H1 (cell line): ENCODE results near the gene AEBP1. TPM values are rescaled to one million over a fixed set of nuclear protein-coding genes. Genes with fewer than 3 reads are reported as not detected.
A peak's percentile ranks its signal among the peaks of the same experiment; 100 is the strongest.

Experiments
- CTCF ChIA-PET: fragments of 300-600 bp; sonication (Branson Sonifier 250); formaldehyde crosslinking; loops from one replicate; lab custom pipeline; 2021; ENCODE audit not compliant: partially characterized antibody; lab: Charles Lee
- POLR2A ChIA-PET: fragments of 300-600 bp; sonication (Branson Sonifier 250); formaldehyde crosslinking; loops from one replicate; lab custom pipeline; 2021; ENCODE audit warnings: inconsistent platforms; ENCODE audit not compliant: partially characterized antibody; lab: Charles Lee
- DNase-seq, 2 experiments: peaks; one replicate each; pipeline versions ENCODE4 v3.0.0 to v3.0.0-alpha.2; 2010 to 2022; ENCODE audit warnings: low spot score in 2 of 2, low read depth in 1 of 2, mixed read lengths in 1 of 2
- FAIRE-seq: peaks from 2 replicates; lab custom pipeline; 2011; peaks lifted over from hg19 to GRCh38; lab: Jason Lieb, UNC
- H2AFZ ChIP-seq: 2 replicates; pipeline ENCODE4 v1.8.1; 2012; ENCODE audit warnings: low read length, inconsistent platforms
- H2AK5ac ChIP-seq: 2 replicates; pipeline ENCODE4 v1.6.1; 2013; ENCODE audit warnings: low read depth, low read length
- H2BK120ac ChIP-seq: replicated peaks from 2 replicates; pipeline ENCODE3; 2013; ENCODE audit warnings: low read depth, low read length, inconsistent platforms
- H2BK12ac ChIP-seq: 2 replicates; pipeline ENCODE4 v1.6.1; 2013; ENCODE audit warnings: low read depth, low read length
- H2BK15ac ChIP-seq: 2 replicates; pipeline ENCODE4 v1.6.1; 2013; ENCODE audit warnings: low read length
- H2BK20ac ChIP-seq: 2 replicates; pipeline ENCODE4 v1.6.1; 2013; ENCODE audit warnings: low read length
- H2BK5ac ChIP-seq: 2 replicates; pipeline ENCODE4 v1.6.1; 2013; ENCODE audit warnings: low read depth, low read length
- H3K14ac ChIP-seq: 2 replicates; pipeline ENCODE4 v1.6.1; 2013; ENCODE audit warnings: inconsistent platforms; ENCODE audit not compliant: insufficient read length
- H3K18ac ChIP-seq: 2 replicates; pipeline ENCODE4 v1.6.1; 2013; ENCODE audit warnings: low read length; ENCODE audit errors: extremely low read depth
- H3K23ac ChIP-seq: 2 replicates; pipeline ENCODE4 v1.6.1; 2013; ENCODE audit warnings: inconsistent platforms; ENCODE audit not compliant: insufficient read length
- H3K23me2 ChIP-seq: 2 replicates; pipeline ENCODE4 v1.6.1; 2013; ENCODE audit warnings: low read depth, low read length
- H3K27ac ChIP-seq: 2 replicates; pipeline ENCODE4 v1.6.1; 2011; ENCODE audit warnings: low read depth, low read length, inconsistent platforms
- H3K27me3 ChIP-seq, 4 experiments: replicated peaks in 1 of 4; 1 replicate in 1 of 4; 2 replicates in 3 of 4; pipeline versions ENCODE4 v1.6.1 to v1.8.1; 2011 to 2013; ENCODE audit warnings: low read length in 3 of 4, mild to moderate bottlenecking in 3 of 4, inconsistent platforms in 2 of 4, mixed read lengths in 2 of 4, moderate library complexity in 1 of 4; ENCODE audit not compliant: control insufficient read depth in 3 of 4, insufficient read depth in 3 of 4; ENCODE audit errors: extremely low read depth in 1 of 4
- H3K36me3 ChIP-seq, 4 experiments: 2 replicates each; pipeline versions ENCODE4 v1.6.1 to v1.8.1; 2011 to 2013; ENCODE audit warnings: mild to moderate bottlenecking in 4 of 4, low read length in 3 of 4, moderate library complexity in 2 of 4, control low read depth in 1 of 4, inconsistent platforms in 1 of 4; ENCODE audit not compliant: insufficient read depth in 4 of 4, control insufficient read depth in 2 of 4
- H3K4ac ChIP-seq: replicated peaks from 2 replicates; pipeline ENCODE3; 2013; ENCODE audit warnings: low read length, low read depth, mixed read lengths, inconsistent platforms; ENCODE audit not compliant: insufficient read length
- H3K4me1 ChIP-seq, 4 experiments: replicated peaks in 1 of 4; 1 replicate in 1 of 4; 2 replicates in 3 of 4; pipeline versions ENCODE4 v1.6.1 to v1.8.1; 2011 to 2013; ENCODE audit warnings: low read length in 3 of 4, inconsistent platforms in 2 of 4, mixed read lengths in 1 of 4; ENCODE audit not compliant: insufficient read depth in 4 of 4, control insufficient read depth in 3 of 4
- H3K4me2 ChIP-seq, 2 experiments: 2 replicates each; pipeline versions ENCODE4 v1.6.1 to v1.8.1; 2011 to 2013; ENCODE audit warnings: low read depth in 2 of 2, low read length in 2 of 2, control low read depth in 1 of 2, inconsistent platforms in 1 of 2, mild to moderate bottlenecking in 1 of 2; ENCODE audit not compliant: insufficient read depth in 1 of 2
- H3K4me3 ChIP-seq, 4 experiments: fragments of 200-600, 300-600 bp in 1 of 4; sonication (generic), shearing (Covaris generic), sonication (Bioruptor Twin) in 1 of 4; 2 replicates each; pipeline versions ENCODE4 v1.5.1 to v1.8.1; 2011 to 2016; ENCODE audit warnings: low read length in 4 of 4, low read depth in 3 of 4, control low read depth in 2 of 4, inconsistent platforms in 2 of 4, mild to moderate bottlenecking in 2 of 4, mixed read lengths in 1 of 4, moderate library complexity in 1 of 4; ENCODE audit not compliant: insufficient read depth in 2 of 4; ENCODE audit errors: extremely low read depth in 1 of 4
- H3K56ac ChIP-seq: replicated peaks from 2 replicates; pipeline ENCODE3; 2013; ENCODE audit warnings: low read depth, mild to moderate bottlenecking, mixed read lengths, low read length, inconsistent platforms; ENCODE audit not compliant: insufficient read length
- H3K79me1 ChIP-seq: 2 replicates; pipeline ENCODE4 v1.6.1; 2013; ENCODE audit warnings: low read depth, low read length, control low read depth
- H3K79me2 ChIP-seq, 2 experiments: 2 replicates each; pipeline versions ENCODE4 v1.6.1 to v1.8.1; 2012 to 2013; ENCODE audit warnings: low read length in 2 of 2, mild to moderate bottlenecking in 2 of 2, inconsistent platforms in 1 of 2; ENCODE audit not compliant: insufficient read depth in 2 of 2, control insufficient read depth in 1 of 2
- H3K9ac ChIP-seq, 4 experiments: replicated peaks in 1 of 4; 1 replicate in 1 of 4; 2 replicates in 3 of 4; pipeline versions ENCODE4 v1.6.1 to v1.8.1; 2011 to 2013; ENCODE audit warnings: low read depth in 3 of 4, low read length in 3 of 4, control low read depth in 2 of 4, mild to moderate bottlenecking in 2 of 4, moderate library complexity in 2 of 4, inconsistent platforms in 1 of 4; ENCODE audit errors: extremely low read depth in 1 of 4
- H3K9me3 ChIP-seq, 2 experiments: 2 replicates each; pipeline versions ENCODE4 v1.6.1 to v1.8.1; 2012 to 2013; ENCODE audit warnings: mild to moderate bottlenecking in 2 of 2, moderate library complexity in 2 of 2, control low read depth in 1 of 2, inconsistent platforms in 1 of 2, low read depth in 1 of 2, low read length in 1 of 2, mixed read lengths in 1 of 2; ENCODE audit not compliant: insufficient read depth in 2 of 2
- H4K20me1 ChIP-seq, 2 experiments: replicated peaks in 1 of 2; 2 replicates each; pipeline versions ENCODE3 to v1.8.1; 2011 to 2013; ENCODE audit warnings: inconsistent platforms in 2 of 2, low read length in 2 of 2, mild to moderate bottlenecking in 1 of 2; ENCODE audit not compliant: insufficient read depth in 2 of 2, control insufficient read depth in 1 of 2
- H4K5ac ChIP-seq: 2 replicates; pipeline ENCODE4 v1.6.1; 2013; ENCODE audit warnings: low read length, low read depth, mixed read lengths, inconsistent platforms; ENCODE audit not compliant: insufficient read length
- H4K8ac ChIP-seq: 2 replicates; pipeline ENCODE4 v1.8.0; 2013; ENCODE audit warnings: mild to moderate bottlenecking, moderate library complexity, low read length, inconsistent platforms; ENCODE audit not compliant: insufficient read depth; ENCODE audit errors: extremely low read depth
- H4K91ac ChIP-seq: replicated peaks from 2 replicates; pipeline ENCODE3; 2013; ENCODE audit warnings: low read length, mixed read lengths, inconsistent platforms; ENCODE audit not compliant: insufficient read length
- CHD1 ChIP-seq: IDR thresholded peaks from 2 replicates; pipeline ENCODE4 v1.6.1; 2012; ENCODE audit warnings: low read depth, low read length, improper control_type of control experiment
- KDM4A ChIP-seq: IDR thresholded peaks from one replicate; pipeline ENCODE4 v1.7.1; 2012; ENCODE audit warnings: low read depth, mild to moderate bottlenecking, moderate library complexity, low read length, inconsistent platforms; ENCODE audit not compliant: severe bottlenecking
- RAD21 ChIP-seq, 2 experiments: IDR thresholded peaks in 1 of 2; conservative IDR thresholded peaks in 1 of 2; 2 replicates each; pipeline ENCODE4 v1.6.1; 2011; ENCODE audit warnings: low read depth in 2 of 2, low read length in 2 of 2, improper control_type of control experiment in 1 of 2, inconsistent platforms in 1 of 2, mild to moderate bottlenecking in 1 of 2, moderate library complexity in 1 of 2
- WGBS, 2 experiments: shearing (Covaris generic) in 1 of 2; methylation state at CpG; one replicate each; pipeline versions ENCODE4 v1.1.6 to v1.1.7; 2013 to 2015; ENCODE audit warnings: low lambda C conversion rate in 2 of 2, mixed read lengths in 2 of 2, inconsistent platforms in 1 of 2, low coverage in 1 of 2, missing lambda C conversion rate in 1 of 2; ENCODE audit not compliant: insufficient replicate concordance in 2 of 2, insufficient coverage in 1 of 2, insufficient read length in 1 of 2; ENCODE audit errors: extremely low coverage in 1 of 2, missing lambda C conversion rate in 1 of 2; 5-methylcytosine and 5-hydroxymethylcytosine counted together
- polyA plus RNA-seq, 7 experiments: library from polyadenylated mRNA; depleted of rRNA in 3 of 7; stranded (reverse) in 5 of 7; unstranded in 2 of 7; fragments of >200 nt in 5 of 7; fragments of 200-250 nt in 2 of 7; gene quantifications; 1 replicate in 5 of 7; 2 replicates in 1 of 7; 4 replicates in 1 of 7; pipeline versions ENCODE4 v1.2.1 to v1.2.3, GENCODE V29; 2011 to 2013; ENCODE audit warnings: missing spikeins in 2 of 7, mixed read lengths in 2 of 7
- total RNA-seq: library from RNA; stranded (reverse); fragmentation: NEBNext Ultra II Directional; extraction: Animal tissue kit (Norgen Biotek cat#: 25700); gene quantifications from 2 replicates; pipeline ENCODE4 v1.2.1, GENCODE V29; 2021
- TF ChIP-seq, protein P1 (sequence below), 3 experiments: IDR thresholded peaks; 1 replicate in 2 of 3; 2 replicates in 1 of 3; pipeline versions ENCODE4 v1.5.1 to v1.6.1; 2011; ENCODE audit warnings: low read length in 3 of 3, mild to moderate bottlenecking in 3 of 3, inconsistent platforms in 2 of 3, low read depth in 1 of 3, moderate library complexity in 1 of 3; ENCODE audit not compliant: insufficient read depth in 1 of 3; ENCODE audit errors: control extremely low read depth in 1 of 3
- TF ChIP-seq, protein P2 (sequence below): IDR thresholded peaks from 2 replicates; pipeline ENCODE4 v1.6.1; 2012; ENCODE audit warnings: low read length, inconsistent platforms

AEBP1 gene
- total and polyA plus RNA-seq, 2 of the 8 experiments (the other 6 are each of a cell fraction or from before 2014, with no cell fraction given) = 10.4 to 41.2 TPM

DNA sequence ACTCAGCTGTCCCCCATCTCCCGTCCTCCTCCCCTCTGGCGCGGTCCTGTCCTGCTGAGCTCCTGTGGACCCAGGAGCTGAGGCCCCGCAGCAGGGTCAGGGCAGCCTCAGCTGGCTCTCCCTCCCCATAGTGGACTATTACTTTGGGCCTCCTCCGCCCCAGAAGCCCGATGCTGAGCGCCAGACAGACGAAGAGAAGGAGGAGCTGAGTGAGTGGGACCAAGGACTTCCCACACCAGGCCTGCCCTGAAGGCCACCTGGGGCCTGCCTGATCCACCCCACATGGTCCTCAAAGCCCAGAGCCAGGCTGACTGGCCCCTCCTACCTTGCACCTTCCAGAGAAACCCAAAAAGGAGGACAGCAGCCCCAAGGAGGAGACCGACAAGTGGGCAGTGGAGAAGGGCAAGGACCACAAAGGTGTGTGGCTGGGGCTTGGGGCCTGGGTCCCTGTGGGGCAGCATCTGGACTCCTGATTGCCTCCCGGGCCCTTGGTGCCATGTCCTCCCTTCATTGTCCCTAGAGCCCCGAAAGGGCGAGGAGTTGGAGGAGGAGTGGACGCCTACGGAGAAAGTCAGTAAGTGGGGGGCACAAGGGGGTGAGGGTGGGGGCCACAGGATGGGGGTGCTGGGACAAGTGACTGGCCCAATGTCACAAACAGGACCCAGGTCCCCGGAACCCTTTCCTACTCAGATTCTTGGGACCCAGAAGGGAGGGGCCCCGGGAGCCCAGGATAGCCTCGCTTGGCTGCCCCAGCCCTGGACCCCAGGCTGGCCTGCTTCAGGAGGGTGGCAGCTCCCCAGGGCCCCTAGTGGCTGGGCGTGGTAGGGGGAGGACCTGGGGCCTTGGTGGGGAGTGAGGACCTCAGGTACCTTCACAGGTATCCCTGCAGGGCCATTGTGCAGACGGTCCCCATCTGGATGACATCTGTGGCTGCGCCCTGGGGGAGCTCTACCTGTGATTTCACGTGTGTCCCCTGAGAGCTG is 4.9 kb downstream of the AEBP1 start:
- no peak overlapping the region for H2BK5ac ChIP-seq
- H3K27me3 ChIP-seq = peaks cover 0 to 14% (median 11%) of the 10 kb centered on the region in 4 experiments; a peak in 6 of 7 replicates
- no peak overlapping the region for H2BK15ac ChIP-seq
- no peak overlapping the region for H3K4ac ChIP-seq
- no peak overlapping the region for H4K91ac ChIP-seq
- H2AFZ ChIP-seq = no peak overlapping the region
- H2BK12ac ChIP-seq = no peak overlapping the region
- no peak overlapping the region for H2AK5ac ChIP-seq
- H3K36me3 ChIP-seq = peaks cover 0 to 6% (median 3%) of the 10 kb centered on the region in 4 experiments; a peak in 5 of 8 replicates
- no peaks in the 10 kb centered on the region; a peak in 1 of 4 replicates for H3K79me2 ChIP-seq
- peaks cover 2 to 10% of the 10 kb centered on the region in 2 experiments for H4K20me1 ChIP-seq
- no peak overlapping the region for H3K4me3 ChIP-seq
- no peak overlapping the region for H3K27ac ChIP-seq
- no peak overlapping the region for H3K56ac ChIP-seq
- DNase-seq (no peak), FAIRE-seq (no peak)
- H3K4me2 ChIP-seq = no peak overlapping the region
- H3K23ac ChIP-seq = no peak overlapping the region
- no peaks in the 10 kb centered on the region for H3K9me3 ChIP-seq
- peaks cover 0 to 11% (median 6%) of the 10 kb centered on the region in 4 experiments; a peak in 6 of 7 replicates for H3K4me1 ChIP-seq
- ChIA-PET CTCF (interaction anchor here (0.9 to 2.4 kb wide), 7 partner anchors 11 to 132 kb away, joined by 3 to 11 read pairs (median 3); partner anchors contain the start of gene POLD2), POLR2A (interaction anchor here (0.7 to 1.7 kb wide), 4 partner anchors 13 to 69 kb away, joined by 3 to 6 read pairs (median 4); partner anchors contain the start of genes PGAM2 and POLD2)
- H4K8ac ChIP-seq = no peak overlapping the region
- no peak overlapping the region for H2BK120ac ChIP-seq
- H3K9ac ChIP-seq = no peak overlapping the region
- no peak overlapping the region for H4K5ac ChIP-seq
- 91% methylated on average over 17 of the region's 21 CpGs; no CpG with 5 or more reads in 1 of the 2 experiments for WGBS, 2 experiments
- H3K23me2 ChIP-seq = peaks cover 10% of the 10 kb centered on the region
- peaks cover 4% of the 10 kb centered on the region; the same call in 1 of the 2 replicates for H3K79me1 ChIP-seq
- H3K14ac ChIP-seq = no peak overlapping the region
- no peak overlapping the region for H3K18ac ChIP-seq
- H2BK20ac ChIP-seq = no peak overlapping the region
- TF ChIP-seq CHD1 = no peak
- TF ChIP-seq, protein P1, sequence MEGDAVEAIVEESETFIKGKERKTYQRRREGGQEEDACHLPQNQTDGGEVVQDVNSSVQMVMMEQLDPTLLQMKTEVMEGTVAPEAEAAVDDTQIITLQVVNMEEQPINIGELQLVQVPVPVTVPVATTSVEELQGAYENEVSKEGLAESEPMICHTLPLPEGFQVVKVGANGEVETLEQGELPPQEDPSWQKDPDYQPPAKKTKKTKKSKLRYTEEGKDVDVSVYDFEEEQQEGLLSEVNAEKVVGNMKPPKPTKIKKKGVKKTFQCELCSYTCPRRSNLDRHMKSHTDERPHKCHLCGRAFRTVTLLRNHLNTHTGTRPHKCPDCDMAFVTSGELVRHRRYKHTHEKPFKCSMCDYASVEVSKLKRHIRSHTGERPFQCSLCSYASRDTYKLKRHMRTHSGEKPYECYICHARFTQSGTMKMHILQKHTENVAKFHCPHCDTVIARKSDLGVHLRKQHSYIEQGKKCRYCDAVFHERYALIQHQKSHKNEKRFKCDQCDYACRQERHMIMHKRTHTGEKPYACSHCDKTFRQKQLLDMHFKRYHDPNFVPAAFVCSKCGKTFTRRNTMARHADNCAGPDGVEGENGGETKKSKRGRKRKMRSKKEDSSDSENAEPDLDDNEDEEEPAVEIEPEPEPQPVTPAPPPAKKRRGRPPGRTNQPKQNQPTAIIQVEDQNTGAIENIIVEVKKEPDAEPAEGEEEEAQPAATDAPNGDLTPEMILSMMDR (IDR thresholded peaks at IDR 0.05; ENCODE audit: control extremely low read depth in 1 of 3, insufficient read depth in 1 of 3, low read depth in 1 of 3, low read length in 3 of 3) = peak in 2 of 3 experiments; percentile 14 to 31; a peak in 3 of 4 replicates
- TF ChIP-seq RAD21 (IDR thresholded peaks at IDR 0.05 in 1 of 2, conservative IDR thresholded peaks at IDR 0.05 in 1 of 2; ENCODE audit: low read depth in 2 of 2, low read length in 2 of 2) = peak; percentile 10 to 22; a peak in 3 of 4 replicates
- no peak for TF ChIP-seq KDM4A
- TF ChIP-seq, protein P2, sequence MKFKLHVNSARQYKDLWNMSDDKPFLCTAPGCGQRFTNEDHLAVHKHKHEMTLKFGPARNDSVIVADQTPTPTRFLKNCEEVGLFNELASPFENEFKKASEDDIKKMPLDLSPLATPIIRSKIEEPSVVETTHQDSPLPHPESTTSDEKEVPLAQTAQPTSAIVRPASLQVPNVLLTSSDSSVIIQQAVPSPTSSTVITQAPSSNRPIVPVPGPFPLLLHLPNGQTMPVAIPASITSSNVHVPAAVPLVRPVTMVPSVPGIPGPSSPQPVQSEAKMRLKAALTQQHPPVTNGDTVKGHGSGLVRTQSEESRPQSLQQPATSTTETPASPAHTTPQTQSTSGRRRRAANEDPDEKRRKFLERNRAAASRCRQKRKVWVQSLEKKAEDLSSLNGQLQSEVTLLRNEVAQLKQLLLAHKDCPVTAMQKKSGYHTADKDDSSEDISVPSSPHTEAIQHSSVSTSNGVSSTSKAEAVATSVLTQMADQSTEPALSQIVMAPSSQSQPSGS = no peak
